GM10847 (cell line): Measurements from ENCODE around the gene NOP58.

Experiments used
- POLR2A ChIP-seq: IDR thresholded peaks from 2 replicates; pipeline ENCODE4 v1.6.1; 2011; ENCODE audit not compliant: insufficient read length; ENCODE audit errors: extremely low read depth

The NOP58 gene

DNA sequence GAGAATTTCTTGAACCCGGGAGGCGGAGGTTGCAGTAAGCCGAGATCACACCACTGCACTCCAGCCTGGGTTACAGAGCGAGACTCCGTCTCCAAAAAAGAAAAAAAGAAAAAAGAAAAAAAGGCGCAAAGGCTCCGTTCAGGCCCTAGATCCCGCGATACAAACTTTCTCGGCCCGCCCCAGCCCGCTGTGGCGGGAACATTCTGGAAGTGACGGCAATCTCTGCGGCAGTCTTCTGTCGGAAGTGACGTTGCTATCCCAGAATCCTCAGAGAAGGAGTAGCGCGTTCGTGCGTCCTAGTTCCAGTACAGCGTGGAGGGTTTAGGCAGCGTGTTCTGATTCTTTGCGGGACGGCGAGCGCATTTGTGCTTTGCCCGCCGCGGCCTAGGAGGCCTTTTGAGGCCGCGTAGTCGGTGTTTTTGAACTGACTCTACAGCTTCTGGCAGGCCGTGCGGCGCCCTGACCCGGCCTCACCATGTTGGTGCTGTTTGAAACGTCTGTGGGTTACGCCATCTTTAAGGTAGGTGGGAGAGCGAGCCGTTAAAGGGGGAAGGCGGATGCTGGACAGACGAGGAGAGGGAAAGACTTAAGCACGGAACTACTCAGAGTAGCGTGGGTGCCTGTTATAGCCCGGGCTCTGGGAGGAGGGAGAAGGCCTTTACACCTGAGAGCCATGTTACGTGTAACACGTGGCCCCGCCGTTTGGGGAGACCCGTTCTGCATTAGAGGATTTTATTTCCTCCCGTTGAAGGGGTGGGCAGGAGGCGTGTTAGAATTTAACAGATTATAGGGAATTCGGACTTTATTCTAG lies at the start of gene NOP58:
Gene NOP58, plus strand, starts transcription at position 297 of the 811 bp plus-strand sequence. Its CDS starts 179 bp downstream, at position 476.
- TF ChIP-seq POLR2A, result peak; percentile 93

DNA sequence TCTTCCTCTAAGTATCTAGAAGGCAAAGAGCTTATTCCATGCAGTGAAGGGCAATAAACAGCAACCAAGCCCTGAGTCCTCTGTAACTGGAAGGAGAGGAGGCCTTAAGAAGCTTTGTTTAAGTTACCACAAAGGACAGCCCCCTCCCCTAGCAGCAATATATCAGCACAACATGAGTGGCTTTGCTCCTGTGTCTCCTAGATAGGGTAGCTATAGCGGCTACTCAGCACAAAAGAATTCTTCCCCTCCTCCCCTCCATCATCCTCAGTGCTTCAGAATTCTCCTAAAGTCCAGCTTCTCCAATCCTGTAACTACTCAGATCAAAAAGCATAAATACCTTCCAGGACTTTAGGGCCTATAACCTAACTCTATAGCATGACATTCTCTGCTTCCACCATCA lies 43.7 kb upstream of the NOP58 start:
- no peak for TF ChIP-seq POLR2A

GRCh38 chr2:202237787-202238233 lies 27.8 kb upstream of the NOP58 start:
- no peak for TF ChIP-seq POLR2A

- TF ChIP-seq POLR2A, result peak; percentile 64
Measured at GRCh38 chr2:202238234-202239197, 27.0 kb upstream of the NOP58 start, which contains the start of gene SUMO1. TSS of gene SUMO1 (minus strand) at chr2:202238597. CDS start at chr2:202238451, 146 bp downstream.

DNA sequence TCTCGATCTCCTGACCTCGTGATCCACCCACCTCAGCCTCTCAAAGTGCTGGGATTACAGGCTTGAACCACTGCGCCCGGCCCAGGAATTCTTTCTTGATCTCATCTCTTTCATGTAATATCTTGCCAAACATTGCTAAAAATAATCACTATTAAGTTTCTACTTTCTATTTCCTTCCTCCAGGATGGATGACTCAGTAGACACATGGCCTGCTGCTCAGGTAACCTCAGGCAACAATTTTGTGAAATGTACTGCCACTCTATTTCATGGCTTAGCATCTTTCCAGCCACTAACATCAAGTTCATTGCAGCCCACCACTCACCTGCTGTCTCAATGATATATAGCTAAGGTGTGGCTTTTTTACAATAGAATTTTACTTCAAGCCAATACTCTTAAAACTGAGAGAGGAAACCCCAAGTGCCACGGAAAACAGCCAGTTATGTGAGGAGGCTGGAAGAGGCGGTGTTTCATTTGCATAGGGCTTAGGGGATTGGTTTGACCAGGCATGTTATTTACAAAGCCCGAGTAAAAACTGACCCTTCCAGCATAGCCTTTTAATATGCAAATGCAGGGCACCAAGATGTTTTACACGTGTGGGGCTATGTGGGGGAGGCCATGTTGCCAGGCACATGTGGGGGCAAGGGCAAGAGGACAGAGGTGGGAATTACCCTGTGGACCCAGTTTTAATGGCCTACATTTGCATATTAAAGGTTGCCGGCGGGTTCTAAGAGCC lies 15.9 kb upstream of the NOP58 start:
- no peak for TF ChIP-seq POLR2A

DNA sequence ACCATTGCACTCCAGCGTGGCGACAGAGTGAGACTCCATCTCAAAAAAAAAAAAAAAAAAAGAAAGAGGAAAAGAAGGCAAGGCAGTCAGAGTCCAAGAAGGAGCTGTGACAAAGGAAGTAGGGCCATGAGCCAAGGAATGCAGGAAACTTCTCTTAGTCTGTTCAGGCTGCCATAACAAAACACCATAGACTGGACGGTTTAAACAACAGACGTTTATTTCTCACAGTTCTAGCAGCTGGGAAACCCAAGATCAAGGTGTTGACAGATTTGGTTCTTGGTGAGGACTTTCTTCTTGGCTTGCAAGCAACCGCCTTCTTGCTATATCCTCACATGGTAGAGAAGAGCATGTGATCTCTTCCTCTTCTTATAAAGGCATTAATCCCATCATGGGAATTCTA lies 14.1 kb upstream of the NOP58 start:
- TF ChIP-seq POLR2A, result no peak

DNA sequence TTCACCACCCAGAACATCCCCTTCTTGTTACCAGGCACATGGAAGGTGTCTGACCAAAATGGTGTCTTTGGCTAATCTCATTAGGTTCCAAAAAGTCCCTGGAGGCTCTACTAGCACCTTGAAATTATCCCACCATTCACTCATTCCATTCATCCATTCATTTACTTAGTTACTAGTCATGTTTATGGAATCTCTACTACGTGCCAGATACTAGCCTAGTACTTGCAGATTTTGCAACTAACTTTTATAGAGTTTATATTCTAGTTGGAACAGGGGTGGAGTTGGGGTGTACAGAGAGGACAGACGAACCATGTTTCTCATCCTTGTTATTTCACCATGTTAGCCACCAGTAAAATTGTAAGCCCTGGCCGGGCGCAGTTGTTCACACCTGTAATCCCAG lies 4.0 kb upstream of the NOP58 start:
- no peak for TF ChIP-seq POLR2A

DNA sequence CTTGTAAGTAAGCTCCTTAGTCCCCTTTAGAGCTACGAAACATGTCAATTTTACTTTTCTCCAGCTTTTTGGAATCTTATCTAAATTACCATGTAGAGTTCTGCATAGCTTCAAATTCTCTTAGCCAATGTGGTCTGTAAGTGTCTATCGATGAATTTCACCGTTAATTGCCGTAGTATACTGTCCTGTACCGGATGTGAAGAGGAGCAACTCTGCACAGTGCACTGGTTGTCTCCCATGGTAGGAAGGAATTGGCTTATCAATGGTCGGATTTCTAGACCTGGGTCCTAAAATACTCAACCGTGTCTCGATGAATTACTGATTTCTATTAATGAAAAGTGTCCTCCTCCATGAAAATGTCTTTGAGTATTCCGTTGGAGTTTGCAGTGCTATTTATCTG lies 1.9 kb downstream of the NOP58 start:
- no peak for TF ChIP-seq POLR2A

GRCh38 chr2:202269585-202269984 lies 4.0 kb downstream of the NOP58 start:
- TF ChIP-seq POLR2A, result no peak

DNA sequence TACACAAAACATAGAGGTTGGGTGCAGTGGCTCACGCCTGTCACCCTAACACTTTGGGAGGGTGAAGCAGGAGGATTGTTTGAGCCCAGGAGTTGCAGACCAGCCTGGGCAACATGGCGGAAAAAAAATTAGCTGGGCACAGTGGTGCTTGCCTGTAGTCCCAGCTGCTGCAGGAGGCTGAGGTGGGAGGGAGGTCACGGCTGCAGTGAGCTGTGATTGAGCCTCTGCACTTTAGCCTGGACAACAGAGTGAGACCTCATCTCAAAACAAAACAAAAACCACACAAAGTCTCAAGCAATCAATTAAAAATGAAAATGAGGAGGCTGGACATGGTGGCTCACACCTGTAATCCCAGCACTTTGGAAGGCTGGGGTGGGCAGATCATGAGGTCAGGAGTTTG lies 4.9 kb downstream of the NOP58 start:
- TF ChIP-seq POLR2A, result no peak

- TF ChIP-seq POLR2A, result no peak
Measured at GRCh38 chr2:202278036-202278760, 12.6 kb downstream of the NOP58 start.

DNA sequence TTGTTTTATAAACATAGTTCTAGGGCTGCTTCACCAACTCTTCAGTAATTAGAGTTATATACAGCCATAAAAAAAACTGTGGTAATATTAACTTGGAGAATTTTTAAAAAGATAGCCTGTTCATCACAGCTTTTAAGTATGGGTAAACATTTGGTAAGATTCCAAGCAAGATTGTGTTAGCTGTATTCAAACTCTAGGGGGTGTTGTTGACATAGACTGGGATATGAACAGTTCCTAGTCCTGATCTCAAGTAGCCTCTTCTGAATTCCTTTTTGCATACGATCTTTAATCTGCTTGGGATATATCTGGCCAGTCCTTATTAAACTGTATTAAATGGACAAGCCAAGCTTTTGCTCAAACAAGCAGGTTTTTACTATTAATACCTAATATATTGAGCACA lies 13.4 kb downstream of the NOP58 start:
- no peak for TF ChIP-seq POLR2A

GRCh38 chr2:202286595-202286994 lies 21.0 kb downstream of the NOP58 start:
- TF ChIP-seq POLR2A, result no peak

DNA sequence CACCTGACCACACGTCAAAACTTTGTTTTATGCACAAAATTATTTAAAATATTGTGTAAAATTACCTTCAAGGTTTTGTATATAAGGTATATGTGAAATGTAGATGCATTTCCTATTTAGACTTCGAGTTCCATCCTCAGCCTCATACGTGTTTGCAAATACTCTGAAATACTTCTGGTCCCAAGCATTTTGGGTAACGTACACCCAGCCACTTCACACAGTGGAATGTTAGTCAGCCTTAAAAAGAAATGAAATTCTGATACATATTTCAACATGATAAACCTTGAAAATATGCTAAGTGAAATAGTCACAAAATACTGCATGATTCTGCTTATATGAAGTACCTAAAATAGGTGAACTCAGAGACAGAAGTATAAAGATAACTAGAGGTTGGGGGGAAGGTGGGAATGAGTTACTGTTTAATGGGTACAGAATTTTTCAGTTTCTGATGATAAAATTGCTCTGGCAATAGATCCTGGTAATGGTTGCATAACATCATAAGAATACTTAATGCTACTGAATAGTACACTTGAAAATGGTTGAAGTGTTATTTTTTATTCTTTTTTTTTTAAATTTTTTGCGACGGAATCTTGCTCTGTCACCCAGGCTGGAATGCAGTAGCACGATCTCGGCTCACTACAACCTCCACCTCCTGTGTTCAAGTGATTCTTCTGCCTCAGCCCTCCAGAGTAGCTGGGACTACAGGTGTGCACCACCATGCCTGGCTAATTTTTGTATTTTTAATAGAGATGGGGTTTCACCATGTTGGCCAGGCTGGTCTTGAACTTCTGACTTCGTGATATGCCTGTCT lies 24.0 kb downstream of the NOP58 start:
- no peak for TF ChIP-seq POLR2A

DNA sequence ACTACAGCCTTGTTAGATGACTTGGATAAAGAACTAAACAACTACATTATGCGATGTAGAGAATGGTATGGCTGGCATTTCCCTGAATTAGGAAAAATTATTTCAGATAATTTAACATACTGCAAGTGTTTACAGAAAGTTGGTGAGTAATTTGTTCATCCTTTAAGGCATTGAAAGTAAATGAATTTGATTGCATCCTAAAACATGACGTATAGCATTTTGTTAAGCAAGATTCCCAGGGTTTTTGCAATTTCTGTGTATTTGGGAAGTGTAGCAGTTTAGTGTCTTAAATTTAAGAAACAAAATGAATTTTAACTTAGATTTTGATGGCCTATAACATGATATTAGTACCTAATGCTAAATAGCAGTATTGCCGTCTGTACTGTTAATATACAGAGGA lies 24.8 kb downstream of the NOP58 start:
- no peak for TF ChIP-seq POLR2A
